Measurements from ENCODE around the gene PPP5C.
"Not testable (repeated sequence)": the region's sequence is repeated elsewhere in the genome, so short reads cannot be mapped to it uniquely, and the experiment has no call there.

Gene PPP5C, protein sequence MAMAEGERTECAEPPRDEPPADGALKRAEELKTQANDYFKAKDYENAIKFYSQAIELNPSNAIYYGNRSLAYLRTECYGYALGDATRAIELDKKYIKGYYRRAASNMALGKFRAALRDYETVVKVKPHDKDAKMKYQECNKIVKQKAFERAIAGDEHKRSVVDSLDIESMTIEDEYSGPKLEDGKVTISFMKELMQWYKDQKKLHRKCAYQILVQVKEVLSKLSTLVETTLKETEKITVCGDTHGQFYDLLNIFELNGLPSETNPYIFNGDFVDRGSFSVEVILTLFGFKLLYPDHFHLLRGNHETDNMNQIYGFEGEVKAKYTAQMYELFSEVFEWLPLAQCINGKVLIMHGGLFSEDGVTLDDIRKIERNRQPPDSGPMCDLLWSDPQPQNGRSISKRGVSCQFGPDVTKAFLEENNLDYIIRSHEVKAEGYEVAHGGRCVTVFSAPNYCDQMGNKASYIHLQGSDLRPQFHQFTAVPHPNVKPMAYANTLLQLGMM

DNA sequence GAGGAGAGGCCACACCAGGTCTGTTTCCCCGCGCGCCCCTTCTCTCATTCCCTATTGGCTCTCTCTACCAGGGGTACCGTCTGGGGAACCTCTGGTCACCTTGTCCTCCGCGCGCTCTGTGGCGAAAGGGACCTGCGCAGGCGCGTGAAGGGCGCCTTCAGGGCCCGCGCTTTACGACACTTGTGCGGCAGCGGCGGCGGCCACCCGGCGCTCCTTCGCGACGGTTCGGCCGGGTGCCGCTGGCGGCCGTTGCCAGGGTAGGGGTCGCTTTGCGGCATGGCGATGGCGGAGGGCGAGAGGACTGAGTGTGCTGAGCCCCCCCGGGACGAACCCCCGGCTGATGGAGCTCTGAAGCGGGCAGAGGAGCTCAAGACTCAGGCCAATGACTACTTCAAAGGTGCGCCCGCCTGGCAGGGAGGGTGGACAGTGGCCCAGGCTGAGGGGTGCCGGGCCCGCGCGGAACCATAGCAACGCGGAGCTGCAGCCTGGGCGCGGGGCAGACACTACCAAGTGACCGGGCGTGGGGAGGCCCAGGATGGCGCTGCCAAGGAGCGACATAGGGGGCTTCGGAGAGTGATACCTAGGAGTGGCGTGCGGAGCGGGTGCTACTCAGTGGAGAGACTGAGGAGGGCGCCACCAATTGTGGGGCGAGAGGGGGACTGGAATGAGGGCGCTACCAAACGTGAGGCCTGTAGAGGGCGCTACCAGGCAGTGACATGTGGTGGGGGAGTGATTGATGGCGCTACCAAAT, at the start of gene PPP5C:
PPP5C (plus strand) TSS at position 267 of the 751 bp plus-strand sequence; CDS start at position 277, 10 bp downstream.
- peak; percentile 64 for DNase-seq (ENCODE audit: low read depth)

DNA sequence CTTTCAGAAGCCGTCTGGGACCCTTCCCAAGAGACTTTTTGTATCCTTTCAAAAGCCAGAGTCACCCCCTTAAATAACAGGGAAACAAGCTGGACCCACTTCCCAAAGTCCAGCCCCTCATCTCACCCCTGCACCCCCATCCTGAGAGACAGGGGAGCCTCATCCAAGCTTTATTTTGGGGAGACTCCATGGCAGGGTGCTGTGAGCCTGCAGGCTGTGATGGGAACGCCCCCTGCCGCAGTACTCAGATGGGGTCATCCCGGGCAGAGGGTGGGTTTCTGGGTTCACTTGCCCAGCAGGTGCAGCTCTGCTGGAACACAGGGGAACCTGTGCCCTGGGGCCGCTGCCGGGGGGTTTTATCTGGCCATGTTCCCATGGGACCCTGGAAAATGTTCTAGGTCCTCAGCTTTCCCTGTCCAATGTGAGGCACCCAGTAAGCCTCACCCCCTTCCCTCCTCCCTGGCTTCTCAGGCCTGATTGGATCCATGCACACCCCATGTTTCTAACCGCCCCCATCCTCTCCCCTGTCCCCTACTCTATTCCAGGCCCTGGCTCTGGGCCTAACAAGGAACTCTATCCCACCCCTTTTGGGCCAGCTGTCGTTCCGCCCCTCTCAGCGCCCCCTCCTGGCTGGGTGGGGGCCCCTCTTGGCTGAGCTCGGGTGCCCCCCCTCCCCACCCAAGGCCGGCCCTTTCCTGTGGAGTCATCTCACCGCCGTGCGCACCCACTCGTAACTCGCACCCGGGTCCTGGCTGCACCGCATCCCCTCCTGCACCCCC, 49.0 kb upstream of the PPP5C start:
- DNase-seq (ENCODE audit: low read depth) = no peak

DNA sequence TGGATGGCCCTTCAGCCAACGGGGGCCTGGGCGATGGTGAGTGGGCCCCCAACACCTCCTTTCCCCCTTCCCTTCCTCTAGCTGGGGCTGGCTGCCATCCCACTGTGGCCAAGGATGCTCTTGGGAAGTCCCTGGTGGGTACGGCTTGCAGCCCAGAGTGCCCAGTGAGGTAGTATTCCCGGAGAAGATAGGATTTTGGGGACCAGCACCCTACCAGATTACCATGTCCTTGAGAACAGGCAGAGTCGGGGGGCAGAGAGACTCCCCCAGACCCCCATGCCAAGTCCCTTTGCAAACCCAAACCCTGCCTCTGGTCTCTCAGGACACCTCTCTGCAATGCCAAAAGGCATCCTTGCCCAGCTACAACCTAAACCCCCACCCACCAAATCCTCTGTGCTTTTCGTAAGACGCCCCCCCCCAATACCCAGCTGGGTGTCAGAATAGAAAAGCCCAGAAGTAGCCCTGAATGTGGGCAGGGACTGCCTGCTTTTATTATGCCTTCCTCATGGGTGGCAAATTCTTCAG, 48.3 kb upstream of the PPP5C start:
- DNase-seq (ENCODE audit: low read depth) = no peak

DNA sequence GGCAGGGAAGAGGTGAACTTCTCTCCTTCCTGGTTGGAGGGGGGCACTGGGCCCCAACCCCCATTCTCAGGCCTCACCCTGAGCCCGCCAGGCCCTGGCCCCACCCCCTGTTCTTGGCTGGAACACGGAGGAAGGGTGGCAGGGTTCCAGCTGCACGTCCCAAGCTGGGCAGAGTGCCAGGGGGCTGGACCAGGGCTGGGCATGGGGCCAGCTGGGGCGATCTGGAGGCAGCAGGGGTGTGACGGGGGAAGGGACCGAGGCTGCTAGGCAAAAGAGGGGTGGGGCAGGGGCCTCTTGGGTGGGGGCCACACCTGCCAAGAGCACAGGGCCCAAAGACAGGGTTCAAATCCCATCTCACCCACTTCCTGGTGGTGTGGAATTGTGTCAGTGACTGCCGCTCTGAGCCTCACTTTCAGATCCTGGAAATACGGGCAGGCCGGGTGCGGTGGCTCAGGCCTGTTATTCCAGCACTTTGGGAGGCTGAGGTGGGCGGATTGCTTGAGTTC, 47.8 kb upstream of the PPP5C start:
- no peak for DNase-seq (ENCODE audit: low read depth)

DNA sequence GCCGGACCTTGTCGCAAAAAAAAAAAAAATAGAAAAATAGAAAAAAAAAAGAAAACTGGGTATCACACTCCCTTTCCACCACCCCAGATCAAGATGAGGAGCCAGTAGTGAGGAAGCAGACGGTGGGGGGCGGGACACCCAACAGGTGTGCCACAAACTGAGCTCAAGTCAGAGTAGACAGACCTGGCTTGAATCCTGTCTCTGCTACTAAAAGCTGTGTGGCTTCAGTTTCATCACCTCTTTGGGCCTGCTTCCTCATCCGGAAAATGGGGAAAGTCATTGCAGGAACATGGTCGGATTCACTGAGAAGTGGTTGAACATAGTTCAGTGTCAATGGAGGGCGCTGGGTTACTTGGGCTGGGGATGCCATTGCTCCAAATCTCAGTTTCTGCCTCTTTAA, 47.2 kb upstream of the PPP5C start:
- DNase-seq (ENCODE audit: low read depth) = no peak

DNA sequence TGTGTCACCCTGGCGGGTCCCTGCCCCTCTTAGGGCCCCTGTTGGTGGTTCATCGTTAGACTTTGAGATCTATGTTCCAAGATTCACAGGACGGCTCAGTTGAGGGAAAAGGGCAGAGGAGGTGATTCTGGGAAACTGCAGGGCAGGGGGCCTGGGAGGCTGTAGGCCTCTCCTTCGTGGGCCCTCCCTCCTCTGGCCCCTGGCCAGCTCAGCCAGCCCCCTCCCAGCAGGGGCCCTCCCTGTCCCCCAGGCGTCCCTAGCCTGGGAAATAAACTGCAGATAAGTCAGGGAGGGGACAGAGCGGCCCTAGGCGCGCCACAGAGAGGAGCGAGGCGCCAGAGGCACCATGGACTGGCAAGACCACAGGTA, 43.6 kb upstream of the PPP5C start:
- no peak for DNase-seq (ENCODE audit: low read depth)

DNA sequence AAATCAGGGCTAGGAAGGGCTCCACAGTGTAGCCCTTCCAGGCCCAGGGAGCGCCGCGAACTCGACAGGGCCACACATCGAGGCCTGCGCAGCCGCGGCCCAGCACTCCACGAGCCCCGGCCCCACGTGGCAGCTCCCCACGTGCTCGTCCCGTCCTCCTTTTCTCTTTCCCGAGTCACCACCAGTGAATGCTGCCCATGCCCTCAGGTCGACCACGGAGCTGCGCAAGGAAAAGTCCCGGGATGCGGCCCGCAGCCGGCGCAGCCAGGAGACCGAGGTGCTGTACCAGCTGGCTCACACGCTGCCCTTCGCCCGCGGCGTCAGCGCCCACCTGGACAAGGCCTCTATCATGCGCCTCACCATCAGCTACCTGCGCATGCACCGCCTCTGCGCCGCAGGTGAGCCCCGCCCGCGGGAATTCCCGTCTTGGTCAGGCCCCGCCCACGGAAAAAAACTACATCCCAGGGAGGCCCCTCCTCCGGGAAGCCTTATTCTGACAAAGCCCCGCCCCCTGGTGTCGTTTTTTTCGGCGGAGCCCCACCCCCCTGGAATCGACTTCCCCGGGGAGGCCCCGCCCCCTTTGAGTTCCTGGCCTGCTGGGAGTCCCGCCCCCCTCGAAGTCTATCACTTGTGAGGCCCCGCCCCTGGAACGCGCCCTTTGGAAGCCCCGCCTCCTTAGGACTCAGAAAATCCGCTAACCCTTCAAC, 43.0 kb upstream of the PPP5C start:
- no peak for DNase-seq (ENCODE audit: low read depth)

DNA sequence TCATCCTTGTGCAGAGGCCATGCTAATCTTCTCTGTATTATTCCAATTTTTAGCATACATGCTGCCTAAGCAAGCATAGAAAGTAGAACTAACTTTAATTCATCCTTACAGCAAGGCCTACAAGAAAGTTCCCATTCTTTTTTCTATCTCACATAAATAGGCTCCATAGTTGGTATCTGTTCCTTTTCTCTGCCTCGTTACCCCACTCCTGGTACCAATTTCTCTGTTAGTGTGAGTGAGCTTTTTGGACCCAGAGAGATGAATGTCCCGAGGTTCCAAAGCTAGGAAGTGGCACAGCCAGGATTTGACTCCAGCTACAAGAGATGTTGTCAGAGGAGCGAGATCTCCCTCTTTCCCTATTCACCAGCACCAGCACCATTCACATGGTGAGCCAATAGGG, 40.4 kb upstream of the PPP5C start:
- no peak for DNase-seq (ENCODE audit: low read depth)

DNA sequence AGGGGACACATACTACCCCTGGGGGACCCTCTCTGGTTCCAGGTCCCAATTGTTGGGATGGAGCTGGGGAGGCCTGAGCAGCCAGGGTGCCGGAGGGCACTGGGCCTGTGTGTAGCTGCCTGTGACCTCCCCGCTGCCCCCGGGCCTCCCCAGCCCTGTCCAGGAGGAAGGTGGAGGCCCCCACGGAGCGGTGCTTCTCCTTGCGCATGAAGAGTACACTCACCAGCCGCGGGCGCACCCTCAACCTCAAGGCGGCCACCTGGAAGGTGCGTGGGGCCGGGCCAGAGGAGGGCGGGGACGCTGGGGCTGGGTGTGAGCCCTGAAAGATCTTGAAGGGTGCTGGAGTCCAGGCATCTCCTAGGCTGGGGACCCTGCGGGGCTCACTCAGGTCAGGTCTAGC, 38.4 kb upstream of the PPP5C start:
- no peak for DNase-seq (ENCODE audit: low read depth)

DNA sequence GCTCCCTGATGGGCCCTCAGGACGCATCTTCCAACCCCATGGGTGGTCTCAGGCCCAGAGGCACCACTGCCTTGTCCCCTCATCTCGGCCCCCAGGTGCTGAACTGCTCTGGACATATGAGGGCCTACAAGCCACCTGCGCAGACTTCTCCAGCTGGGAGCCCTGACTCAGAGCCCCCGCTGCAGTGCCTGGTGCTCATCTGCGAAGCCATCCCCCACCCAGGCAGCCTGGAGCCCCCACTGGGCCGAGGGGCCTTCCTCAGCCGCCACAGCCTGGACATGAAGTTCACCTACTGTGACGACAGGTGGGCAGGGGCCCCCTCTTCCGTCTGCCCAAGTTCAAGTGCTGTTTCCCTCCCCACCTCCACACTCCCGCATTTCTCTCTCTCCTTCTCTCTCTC, 37.8 kb upstream of the PPP5C start:
- no peak for DNase-seq (ENCODE audit: low read depth)

DNA sequence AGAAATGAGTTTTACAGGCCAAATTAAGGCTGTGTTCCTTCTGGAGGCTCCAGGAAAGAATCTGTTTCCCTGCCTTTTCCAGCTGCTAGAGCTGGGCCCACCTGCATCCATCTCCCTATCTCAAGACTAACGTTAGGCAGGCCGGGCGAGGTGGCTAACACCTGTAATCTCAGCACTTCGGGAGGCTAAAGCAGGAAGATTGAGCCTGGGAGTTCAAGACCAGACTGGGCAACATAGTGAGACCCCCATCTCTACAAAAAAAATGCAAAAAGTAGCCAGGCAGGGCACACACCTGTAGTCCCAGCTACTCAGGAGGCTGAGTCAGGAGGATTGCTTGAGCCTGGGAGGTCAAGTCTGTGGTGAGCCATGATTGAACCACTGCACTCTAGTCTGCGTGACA, 35.4 kb upstream of the PPP5C start:
- no peak for DNase-seq (ENCODE audit: low read depth)

DNA sequence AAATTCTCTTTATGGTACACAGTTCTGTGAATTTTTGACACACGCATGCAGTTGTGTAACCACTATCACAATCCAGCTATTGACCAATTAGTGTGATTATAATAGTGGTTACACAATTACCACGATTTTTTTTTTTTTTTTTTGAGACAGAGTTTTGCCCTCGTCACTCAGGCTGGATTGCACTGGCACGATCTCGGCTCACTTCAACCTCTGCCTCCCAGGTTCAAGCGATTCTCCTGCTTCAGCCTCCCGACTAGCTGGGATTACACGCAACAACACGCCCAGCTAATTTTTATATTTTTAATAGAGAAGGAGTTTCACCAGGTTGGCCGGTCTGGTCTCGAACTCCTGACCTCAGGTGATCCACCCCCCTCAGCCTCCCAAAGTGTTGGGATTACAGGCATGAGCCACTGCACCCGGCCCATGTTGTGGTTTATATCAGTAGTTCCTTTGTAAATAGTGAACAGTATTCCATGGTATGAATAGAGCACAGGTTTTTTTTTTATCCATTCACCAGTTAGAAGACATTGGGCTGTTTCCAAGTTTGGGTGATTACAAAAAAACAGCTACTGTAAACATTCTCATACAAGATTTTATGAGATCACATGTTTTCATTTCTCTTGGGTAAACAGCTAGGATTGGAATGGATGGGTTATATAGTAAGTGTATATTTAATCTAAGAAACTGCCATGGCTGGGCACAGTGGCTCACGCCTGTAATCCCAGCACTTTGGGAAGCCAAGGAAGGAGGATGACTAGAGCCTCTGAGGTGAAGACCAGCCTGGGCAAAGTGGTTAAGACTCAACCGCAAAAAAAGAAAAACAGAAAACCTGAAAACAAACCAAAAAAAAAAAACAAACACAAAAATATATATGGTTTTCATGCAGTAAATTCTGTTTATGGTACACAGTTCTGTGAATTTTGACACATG, 33.1 kb upstream of the PPP5C start:
- not testable (repeated sequence) for DNase-seq (ENCODE audit: low read depth)

DNA sequence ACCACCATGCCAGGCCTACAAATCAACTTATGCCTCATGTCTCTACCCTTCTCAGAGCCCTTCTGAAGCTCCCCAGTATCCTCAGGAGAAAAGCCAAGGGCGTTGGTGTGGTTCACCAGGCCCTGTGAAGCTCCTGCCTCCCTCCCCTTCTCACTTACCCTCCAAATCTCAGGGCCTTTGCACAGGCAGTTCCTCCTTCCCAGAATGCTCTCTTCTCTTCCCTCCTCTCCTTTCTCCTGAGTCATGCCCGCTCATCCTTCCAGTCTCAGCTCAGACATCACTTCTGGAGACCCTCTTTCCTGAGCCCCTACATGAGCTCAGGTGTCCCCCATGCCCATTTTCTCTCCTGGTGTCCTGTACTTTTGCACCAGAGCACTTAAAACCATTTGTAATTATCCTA, 29.5 kb upstream of the PPP5C start:
- no peak for DNase-seq (ENCODE audit: low read depth)

DNA sequence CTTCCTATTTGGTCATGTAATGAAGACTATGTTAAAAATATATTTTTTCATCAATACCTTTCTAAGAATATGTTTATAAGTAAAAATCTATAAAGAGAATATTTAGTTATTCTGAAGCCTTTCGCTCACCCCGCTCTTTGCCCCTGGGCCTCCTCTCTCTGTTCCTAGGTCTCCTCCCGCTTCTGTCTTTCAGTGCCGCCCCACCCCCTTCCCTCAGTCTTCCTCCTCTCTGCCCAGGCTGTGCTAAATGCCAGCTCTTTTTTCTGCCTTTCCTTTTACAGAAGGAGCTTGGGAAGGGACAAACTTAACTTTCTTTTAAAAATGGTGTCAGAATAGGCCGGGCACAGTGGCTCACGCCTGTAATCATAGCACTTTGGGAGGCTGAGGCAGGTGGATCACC, 27.3 kb upstream of the PPP5C start:
- no peak for DNase-seq (ENCODE audit: low read depth)

DNA sequence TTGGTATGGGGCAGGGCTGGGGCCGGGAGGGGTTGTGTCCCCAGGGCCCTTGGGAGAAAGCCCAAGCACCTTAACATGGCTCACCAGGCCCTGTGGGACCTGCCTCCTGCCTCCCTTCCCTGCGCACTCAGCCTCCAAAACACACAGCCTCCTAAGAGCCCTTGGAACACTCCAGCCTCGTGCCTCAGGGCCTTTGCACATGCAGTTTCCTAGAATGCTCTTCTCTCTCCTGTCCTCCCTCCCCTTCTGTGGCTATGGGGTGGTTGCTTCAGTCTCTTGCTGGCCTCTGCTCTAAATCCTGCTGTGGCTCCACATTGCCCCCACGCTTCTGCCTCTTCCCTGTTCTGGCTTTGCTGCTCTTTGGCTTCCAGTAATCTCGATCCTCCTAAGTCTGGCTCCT, 26.3 kb upstream of the PPP5C start:
- DNase-seq (ENCODE audit: low read depth) = no peak

DNA sequence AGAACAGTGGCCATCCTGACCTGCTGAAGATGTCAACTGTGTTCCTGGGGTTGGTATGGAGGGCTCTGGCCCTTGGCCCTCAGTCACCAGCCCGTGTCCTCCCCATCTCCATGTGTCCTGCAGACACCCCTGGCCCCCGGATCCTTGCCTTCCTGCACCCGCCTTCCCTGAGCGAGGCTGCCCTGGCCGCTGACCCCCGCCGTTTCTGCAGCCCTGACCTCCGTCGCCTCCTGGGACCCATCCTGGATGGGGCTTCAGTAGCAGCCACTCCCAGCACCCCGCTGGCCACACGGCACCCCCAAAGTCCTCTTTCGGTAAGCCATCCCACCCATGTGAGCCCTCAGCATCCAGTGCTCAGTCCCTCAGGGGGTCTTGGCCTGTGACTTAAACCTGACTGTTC, 25.2 kb upstream of the PPP5C start:
- no peak for DNase-seq (ENCODE audit: low read depth)

DNA sequence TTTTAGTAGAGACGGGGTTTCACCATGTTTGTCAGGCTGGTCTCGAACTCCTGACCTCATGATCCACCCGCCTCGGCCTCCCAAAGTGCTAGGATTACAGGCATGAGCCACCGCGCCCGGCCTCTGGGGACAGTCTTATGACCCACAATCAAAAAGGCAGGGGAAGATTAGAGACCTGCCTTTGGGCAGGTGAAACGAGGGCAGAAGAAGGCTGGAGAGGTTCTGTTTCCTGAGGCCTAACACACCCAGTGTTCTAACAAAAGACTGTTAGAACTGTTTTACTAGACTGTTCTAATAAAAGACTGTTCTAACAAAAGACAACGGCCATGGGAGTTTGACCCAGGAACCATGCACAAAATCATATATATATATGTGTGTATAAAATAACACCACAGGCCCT, 23.7 kb upstream of the PPP5C start:
- DNase-seq (ENCODE audit: low read depth) = not testable (repeated sequence)

DNA sequence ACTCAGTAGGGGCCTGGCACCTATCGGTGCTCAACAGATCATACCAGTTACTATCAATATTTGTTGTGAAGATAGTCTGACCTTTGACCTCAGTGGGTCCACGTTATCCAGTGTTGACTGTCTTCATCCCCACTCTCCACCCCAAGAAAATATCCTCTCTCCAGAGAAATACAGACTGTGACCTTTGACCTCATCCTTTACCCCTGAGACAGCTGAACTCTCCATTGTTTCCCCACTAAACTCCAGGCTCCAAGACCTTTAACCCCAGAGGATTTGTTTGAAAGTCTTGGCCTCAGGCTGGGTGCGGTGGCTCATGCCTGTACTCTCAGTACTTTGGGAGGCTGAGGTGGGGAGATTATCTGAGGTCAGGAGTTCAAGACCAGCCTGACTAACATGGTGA, 22.6 kb upstream of the PPP5C start:
- no peak for DNase-seq (ENCODE audit: low read depth)

DNA sequence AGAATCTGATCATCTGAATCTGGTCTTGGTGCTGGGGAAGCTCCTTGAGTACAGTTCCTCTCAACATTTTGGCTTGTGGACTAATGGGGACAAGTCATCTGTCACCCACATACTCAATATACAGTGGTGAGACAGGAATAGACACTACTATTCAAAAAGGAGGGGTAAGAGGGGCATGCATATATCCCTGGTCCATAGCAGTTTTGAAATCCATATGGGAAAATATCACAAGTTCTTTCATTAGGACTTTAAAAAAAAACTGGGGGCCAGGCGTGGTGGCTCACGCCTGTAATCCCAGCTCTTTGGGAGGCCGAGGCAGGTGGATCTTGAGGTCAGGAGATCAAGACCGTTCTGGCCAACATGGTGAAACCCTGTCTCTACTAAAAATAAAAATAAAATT, 20.3 kb upstream of the PPP5C start:
- DNase-seq (ENCODE audit: low read depth) = no peak

DNA sequence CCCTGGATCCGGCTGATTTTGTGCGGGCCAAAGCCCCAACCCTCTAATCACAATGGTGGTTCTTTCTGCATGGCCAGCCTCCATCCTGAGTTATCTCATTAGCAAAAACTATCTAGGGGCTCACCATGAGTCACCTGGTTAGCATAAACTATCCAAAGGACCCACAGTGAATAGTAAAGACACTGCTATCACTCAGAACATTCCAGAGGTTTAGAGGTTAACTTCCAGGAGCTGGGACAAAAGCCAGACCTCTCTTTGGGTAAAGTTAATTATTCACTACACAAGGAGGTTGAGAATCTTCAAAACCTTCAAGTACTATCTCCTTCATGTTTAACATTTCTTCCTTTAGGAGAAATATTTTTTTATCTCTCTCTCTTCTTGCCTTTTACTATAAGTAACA, 18.8 kb upstream of the PPP5C start:
- DNase-seq (ENCODE audit: low read depth) = no peak
